GM18505 (cell line): ENCODE data around the gene FMNL1.

Experiments used
- ATAC-seq: cut with Tn5 transposase; IDR thresholded peaks from one replicate; pipeline ENCODE4 v1.9.1; 2021; ENCODE audit not compliant: unreplicated experiment
- POLR2A ChIP-seq: IDR thresholded peaks from 4 replicates; pipeline ENCODE4 v1.6.1; 2011; ENCODE audit warnings: borderline replicate concordance; ENCODE audit not compliant: insufficient read depth, insufficient read length; ENCODE audit errors: extremely low read depth

FMNL1 gene, protein sequence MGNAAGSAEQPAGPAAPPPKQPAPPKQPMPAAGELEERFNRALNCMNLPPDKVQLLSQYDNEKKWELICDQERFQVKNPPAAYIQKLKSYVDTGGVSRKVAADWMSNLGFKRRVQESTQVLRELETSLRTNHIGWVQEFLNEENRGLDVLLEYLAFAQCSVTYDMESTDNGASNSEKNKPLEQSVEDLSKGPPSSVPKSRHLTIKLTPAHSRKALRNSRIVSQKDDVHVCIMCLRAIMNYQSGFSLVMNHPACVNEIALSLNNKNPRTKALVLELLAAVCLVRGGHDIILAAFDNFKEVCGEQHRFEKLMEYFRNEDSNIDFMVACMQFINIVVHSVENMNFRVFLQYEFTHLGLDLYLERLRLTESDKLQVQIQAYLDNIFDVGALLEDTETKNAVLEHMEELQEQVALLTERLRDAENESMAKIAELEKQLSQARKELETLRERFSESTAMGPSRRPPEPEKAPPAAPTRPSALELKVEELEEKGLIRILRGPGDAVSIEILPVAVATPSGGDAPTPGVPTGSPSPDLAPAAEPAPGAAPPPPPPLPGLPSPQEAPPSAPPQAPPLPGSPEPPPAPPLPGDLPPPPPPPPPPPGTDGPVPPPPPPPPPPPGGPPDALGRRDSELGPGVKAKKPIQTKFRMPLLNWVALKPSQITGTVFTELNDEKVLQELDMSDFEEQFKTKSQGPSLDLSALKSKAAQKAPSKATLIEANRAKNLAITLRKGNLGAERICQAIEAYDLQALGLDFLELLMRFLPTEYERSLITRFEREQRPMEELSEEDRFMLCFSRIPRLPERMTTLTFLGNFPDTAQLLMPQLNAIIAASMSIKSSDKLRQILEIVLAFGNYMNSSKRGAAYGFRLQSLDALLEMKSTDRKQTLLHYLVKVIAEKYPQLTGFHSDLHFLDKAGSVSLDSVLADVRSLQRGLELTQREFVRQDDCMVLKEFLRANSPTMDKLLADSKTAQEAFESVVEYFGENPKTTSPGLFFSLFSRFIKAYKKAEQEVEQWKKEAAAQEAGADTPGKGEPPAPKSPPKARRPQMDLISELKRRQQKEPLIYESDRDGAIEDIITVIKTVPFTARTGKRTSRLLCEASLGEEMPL

DNA sequence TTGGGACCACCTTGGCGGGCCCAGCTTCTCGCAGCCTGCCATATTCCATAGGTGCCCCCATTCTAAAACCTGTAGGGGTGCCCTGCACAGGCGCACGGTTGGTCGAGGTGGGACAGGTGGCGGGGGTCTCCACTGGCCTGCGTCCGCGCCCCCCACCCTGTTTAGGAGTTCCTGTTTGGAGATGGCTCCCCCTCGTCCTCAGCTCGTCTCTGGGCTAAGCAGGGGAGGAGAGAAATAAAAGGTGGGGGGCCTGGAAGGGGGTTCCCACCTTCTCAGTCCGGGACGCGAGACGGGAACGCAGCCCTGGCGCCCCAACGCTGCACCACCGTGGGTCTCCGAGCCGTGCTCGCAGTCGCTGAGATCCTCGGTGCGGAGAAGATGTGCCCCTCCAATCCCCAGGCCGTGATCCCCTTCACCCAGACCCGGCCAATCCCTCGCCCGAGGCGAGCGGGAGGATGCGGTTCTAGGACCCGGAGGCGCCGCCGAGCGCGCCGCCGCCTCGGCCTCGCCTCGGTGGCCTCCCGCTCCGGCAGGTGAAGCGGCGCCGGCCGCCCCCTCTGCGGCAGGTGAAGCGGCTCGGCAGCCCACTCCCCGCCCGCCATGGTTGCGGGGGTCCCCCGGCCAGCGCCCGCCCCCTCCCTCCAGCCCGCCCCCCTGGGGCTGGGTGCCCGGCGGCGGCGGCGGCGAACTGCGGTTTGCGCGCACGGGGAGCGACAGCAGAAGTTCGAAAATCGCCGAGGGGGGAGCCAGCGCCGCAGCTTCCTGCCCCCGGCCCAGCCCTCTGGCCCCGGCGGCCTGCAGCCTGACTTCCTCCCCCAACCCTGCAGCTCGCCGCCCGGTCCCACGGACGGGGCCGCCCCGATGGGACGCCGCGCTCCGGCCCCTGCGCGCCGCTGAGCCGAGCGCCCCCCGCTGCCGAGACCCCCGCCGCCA lies at the start of gene FMNL1:
FMNL1 (plus strand) TSS at position 805 of the 933 bp plus-strand sequence. CDS start 240 bp downstream, outside the sequence.
- no peak for ATAC-seq
- peak; percentile 50 for TF ChIP-seq POLR2A

DNA sequence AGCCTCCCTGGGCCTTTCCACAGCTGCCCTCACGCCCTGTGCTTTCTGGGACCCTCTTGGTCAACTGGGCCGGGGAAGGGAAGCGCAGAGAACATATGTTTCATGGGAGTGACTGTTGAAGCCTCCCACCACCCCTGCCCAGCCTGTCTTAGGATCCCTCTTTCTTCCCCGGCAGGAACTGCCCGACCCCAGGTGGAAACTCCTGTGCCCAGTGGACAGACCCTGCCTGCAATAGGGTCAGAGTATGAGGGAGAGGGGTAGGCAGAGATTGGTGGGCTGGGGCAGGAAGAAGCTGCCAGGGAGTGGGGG lies 49.5 kb upstream of the FMNL1 start:
- ATAC-seq, result no peak
- TF ChIP-seq POLR2A, result no peak

DNA sequence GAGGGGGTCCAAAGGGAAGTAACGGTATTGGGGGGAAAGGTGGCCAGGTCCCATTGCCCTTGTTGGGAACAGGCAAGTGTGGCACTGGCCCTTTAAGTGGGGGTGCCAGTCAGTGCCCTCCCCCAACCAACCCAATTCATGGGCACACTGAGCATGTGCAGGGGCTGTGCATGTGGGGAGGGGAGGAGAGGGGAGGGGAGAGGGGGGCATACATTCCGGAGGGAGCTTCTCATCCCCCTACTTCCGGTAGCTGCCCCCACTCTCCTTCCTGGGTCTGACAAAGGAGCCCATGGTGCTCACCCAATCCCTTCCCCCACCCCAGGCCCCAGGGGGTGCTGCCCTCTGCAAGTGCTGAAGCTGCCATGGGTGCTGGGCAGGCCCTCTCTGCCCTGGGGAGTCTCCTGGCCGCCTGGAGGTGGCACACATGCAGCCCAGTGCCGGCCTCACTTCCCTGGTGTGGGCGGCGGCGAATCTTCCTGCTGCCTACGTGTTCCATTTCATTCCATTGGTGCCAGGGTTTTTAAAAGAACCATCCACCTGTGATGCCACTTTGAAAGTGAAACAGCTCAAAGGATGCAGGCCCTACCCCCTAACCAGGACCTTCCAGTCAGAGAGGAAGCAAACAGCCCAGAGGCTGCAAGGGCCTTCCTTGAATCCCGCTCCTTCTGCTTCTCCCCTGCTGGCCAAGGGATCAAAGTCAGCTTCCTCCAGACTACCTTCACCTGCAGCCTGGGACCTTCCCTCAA lies 49.0 kb upstream of the FMNL1 start:
- TF ChIP-seq POLR2A, result no peak
- peak; percentile 50 for ATAC-seq

DNA sequence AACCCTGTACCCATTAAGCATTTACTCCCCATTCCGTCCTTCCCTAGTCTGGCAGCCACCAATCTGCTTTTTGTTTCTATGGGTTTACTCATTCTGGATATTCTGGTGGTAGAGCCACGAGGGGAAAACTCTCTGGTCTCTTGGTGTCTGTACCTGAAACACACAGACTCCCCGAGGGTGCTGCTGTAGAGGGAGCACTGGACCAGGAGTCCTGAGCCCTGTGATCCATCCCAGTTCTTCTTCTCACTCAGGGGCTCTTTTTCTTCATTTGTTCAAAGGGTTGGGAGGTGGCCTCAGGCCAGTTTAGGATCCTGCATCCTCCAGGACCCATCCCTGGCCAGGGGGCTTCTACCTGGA lies 45.9 kb upstream of the FMNL1 start:
- no peak for ATAC-seq
- no peak for TF ChIP-seq POLR2A

DNA sequence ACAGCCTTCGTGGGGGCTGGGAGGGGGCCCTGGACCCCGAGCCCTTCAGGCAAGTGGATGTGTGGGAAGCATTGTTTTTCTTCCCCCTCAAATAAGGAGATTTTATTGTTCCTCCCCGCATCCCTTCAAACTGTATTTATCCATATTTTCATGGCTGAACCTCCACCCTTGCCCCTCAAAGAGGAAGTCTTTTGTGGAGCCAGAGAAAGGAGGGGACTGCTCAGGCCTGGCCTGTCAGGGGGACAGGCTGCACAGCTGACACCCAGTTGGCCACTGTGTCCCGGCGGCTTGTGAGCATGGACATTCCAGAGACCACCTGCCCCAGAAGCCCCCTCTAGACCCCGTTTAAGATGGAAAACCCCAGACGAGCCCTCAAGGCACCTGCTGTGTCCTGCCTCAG lies 44.1 kb upstream of the FMNL1 start:
- no peak for ATAC-seq
- no peak for TF ChIP-seq POLR2A

DNA sequence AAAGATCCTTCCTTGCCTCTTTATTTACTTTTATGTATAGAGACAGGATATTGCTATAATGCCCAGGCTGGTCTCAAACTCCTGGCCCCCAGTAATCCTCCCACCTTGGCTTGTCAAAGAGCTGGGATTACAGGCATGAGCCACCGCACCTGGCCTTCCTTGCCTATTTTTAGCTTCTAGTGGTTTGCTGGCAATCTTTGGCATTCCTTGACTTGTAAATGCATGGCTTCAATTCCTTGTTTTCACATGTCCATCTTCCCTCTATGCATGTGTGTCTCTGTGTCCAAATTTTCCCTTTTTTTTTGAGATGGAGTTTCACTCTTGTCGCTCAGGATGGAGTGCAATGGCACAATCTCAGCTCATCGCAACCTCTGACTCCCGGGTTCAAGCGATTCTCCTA lies 37.5 kb upstream of the FMNL1 start:
- no peak for TF ChIP-seq POLR2A
- no peak for ATAC-seq

DNA sequence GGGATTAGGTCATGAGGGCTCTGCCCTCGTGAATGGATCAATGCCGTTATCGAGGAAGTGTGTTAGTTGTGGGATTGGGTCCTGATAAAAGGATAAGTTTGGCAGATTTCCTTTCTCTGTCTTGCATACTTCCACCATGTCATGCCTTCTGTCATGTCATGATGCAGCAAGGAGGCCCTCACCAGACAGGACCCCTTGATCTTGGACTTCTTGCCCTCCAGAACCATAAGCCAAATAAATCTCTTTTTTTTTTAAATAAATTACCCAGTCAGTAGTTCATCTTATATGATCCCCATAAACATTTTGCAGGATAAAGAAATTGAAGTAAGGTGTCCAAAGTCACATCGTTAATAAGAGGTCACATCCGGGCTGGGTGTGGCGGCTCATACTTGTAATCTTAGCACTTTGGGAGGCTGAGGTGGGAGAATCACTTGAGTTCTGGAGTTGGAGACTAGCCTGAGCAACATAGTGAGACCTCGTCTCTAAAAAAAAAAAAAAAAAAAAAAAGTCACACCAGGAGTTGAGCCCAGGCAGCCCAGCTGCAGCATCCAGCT lies 34.8 kb upstream of the FMNL1 start:
- ATAC-seq, result no peak
- TF ChIP-seq POLR2A, result no peak

DNA sequence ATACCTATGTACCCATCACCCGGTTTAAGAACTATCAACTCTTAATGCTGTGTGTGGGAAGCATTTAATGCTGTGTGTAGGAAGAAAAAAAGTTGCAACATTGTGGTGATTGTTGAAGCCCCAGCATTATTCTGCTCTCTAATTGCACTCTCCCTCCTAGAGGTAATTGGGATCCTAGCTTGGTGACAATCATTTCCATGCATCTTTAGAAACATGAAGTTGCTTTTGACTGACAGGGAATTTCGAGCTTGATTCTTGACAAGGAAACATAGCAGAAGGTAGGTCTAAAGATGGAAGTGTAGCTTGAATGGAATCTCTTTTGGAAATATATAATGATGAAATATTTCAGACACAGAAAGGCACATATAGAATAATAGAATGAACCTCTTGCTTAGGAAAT lies 32.7 kb upstream of the FMNL1 start:
- no peak for TF ChIP-seq POLR2A
- no peak for ATAC-seq

DNA sequence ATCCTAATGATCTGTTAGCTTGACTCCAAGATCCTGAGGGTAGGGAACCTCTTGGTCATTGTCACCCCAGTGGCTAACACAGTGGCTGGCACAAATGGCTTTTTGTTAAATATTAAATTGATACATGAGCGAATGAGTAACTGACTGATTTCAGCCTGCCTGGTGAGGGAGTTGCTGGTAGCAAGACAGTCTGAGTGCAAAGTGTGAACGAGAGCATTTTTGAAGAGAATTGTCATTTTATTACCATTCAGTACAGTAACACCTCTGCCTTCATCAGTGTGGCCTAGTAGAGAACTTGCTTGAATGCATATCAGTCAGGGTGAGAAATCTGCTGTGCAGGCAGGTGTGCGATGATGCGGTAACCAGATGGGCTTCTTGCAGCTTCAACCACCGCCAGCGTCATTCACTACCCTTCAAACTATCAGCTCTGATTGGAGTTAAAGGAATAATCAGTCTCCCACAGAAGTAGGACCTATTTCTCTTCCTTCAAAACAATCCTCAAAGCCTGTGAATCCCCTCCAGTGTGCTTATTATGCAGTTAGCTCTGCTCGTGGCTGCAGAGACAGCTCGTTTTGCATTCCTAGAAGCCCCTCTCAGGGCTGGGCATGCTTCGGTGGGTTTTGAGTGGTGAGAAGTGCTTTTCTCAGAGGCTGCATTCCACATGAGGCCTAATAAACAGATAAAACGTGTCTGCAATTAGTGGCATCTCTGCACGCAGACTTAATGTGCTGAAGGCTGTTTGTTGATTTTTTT lies 31.0 kb upstream of the FMNL1 start:
- no peak for TF ChIP-seq POLR2A
- no peak for ATAC-seq

DNA sequence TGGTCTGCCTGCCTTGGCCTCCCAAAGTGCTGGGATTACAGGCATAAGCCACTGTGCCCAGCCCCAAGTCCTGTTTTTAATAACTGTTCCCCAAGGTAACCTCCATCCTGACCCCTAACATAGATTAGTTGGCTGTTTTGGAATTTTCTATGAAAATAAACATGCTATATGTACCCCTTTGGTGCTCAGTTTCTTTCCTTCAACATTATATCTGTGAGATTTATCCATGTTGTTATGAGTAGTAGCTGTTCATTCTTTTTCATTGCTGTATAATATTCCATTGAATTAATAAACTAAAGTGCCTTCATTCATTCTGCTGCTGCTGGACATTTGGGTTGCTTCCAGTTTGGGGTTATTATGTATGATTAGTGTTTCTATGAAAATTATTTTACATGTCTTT lies 26.3 kb upstream of the FMNL1 start:
- TF ChIP-seq POLR2A, result no peak
- no peak for ATAC-seq

DNA sequence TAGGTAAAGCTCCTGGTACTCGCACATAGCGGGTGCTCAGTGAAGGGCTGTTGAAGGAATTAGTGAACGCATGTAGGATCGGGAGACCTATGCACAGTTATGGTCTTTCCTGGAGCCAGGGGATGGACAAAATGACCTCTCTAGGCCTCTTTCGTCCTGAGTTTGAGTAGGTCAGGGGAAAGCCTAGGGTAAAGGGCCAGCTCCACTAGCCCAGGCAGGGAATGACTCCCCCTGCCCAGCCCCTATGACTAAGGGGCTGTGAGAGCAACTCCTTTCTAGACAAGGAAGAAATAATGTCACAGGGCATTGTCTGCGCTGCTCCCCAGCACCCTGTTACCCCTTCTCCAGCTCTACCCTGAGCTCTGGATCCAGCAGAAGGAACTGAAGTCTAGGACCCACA lies 24.6 kb upstream of the FMNL1 start:
- no peak for TF ChIP-seq POLR2A
- no peak for ATAC-seq
